Measurements from ENCODE around the gene HPGDS. TPM values are rescaled to one million over a fixed set of nuclear protein-coding genes. Genes with fewer than 3 reads are reported as not detected.

HPGDS gene
- total and polyA plus RNA-seq, 4 donors, result 0.08 to 4.9 (median 0.18) TPM

GRCh38 chr4:94372991-94373390, 30.4 kb upstream of the HPGDS start:
- no peaks in the 10 kb centered on the region for H3K27me3 ChIP-seq (ENCODE audit: control insufficient read depth in 4 of 4, insufficient read depth in 4 of 4, low read length in 3 of 4)
- DNase-seq (ENCODE audit: low spot score), result no peak
- peaks cover 0 to 2% (median 0%) of the 10 kb centered on the region in 4 donors for H3K4me1 ChIP-seq (ENCODE audit: control insufficient read depth in 4 of 4, insufficient read depth in 4 of 4, low read length in 3 of 4)
- no peak overlapping the region for H3K4me3 ChIP-seq (ENCODE audit: low read depth in 1 of 3, low read length in 3 of 3)
- 92% methylated on average over 3 of the region's 3 CpGs for WGBS
- H3K9me3 ChIP-seq (ENCODE audit: control insufficient read depth in 4 of 4, low read length in 3 of 4), result no peaks in the 10 kb centered on the region
- TF ChIP-seq FOXA2 (IDR thresholded peaks at IDR 0.05) (no peak), YY1 (IDR thresholded peaks at IDR 0.05) (no peak), ATF3 (IDR thresholded peaks at IDR 0.05) (no peak), ZBTB33 (IDR thresholded peaks at IDR 0.05) (no peak), SP1 (IDR thresholded peaks at IDR 0.05) (no peak), FOXA1 (IDR thresholded peaks at IDR 0.05) (no peak), REST (IDR thresholded peaks at IDR 0.05) (no peak), NR2F2 (IDR thresholded peaks at IDR 0.05) (no peak), HNF4A (conservative IDR thresholded peaks at IDR 0.05) (no peak), EGR1 (IDR thresholded peaks at IDR 0.05; ENCODE audit: low read depth in 2 of 2) (no peak), HNF4G (IDR thresholded peaks at IDR 0.05) (no peak)
- no peaks in the 10 kb centered on the region for H3K36me3 ChIP-seq (ENCODE audit: control insufficient read depth in 4 of 4, insufficient read depth in 3 of 4, low read depth in 1 of 4, low read length in 3 of 4)
- H3K27ac ChIP-seq (ENCODE audit: low read depth in 1 of 2, low read length in 2 of 2), result no peak overlapping the region
- H3K9ac ChIP-seq (ENCODE audit: low read depth in 1 of 2, low read length in 2 of 2), result no peak overlapping the region

DNA sequence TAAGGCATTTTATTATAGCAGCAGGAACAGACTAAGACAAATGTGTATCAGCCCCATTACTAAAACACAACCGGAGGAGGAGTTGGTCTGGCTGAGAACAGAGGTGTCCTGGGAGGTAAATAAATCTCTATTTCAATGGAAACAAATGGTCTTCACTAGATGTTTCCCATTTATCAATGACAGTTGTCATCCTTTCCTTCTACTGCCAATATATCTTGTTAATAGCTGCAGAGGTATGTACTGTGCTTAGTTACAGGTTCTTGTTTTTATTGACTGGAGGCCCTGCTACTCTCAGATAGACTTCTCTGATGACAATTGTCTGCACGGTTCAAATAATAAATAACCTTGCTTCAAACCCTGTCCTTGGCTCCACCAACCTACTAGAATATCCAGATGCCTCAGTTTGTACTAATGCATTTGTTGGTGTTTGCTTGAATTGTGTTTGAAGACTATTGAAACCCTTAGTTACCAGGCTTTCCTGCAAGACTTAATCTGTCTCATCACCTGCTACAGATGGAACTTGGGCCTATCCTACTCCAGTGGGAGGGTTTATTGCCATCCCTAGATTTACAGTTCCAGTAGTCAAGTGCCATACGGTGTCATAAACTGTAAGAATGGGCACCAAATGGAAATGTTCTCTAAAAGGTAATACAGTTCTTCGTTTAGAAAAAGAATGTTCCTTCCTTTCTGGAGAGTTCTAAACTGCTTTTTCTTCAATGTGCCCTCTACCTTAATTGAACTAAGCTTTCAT, 29.8 kb upstream of the HPGDS start:
- H3K27me3 ChIP-seq (ENCODE audit: control insufficient read depth in 4 of 4, insufficient read depth in 4 of 4, low read length in 3 of 4), result no peaks in the 10 kb centered on the region
- WGBS, result 87% methylated on average over 4 of the region's 4 CpGs
- peaks cover 0 to 2% (median 0%) of the 10 kb centered on the region in 4 donors for H3K4me1 ChIP-seq (ENCODE audit: control insufficient read depth in 4 of 4, insufficient read depth in 4 of 4, low read length in 3 of 4)
- no peaks in the 10 kb centered on the region for H3K9me3 ChIP-seq (ENCODE audit: control insufficient read depth in 4 of 4, low read length in 3 of 4)
- no peak overlapping the region for H3K4me3 ChIP-seq (ENCODE audit: low read depth in 1 of 3, low read length in 3 of 3)
- H3K36me3 ChIP-seq (ENCODE audit: control insufficient read depth in 4 of 4, insufficient read depth in 3 of 4, low read depth in 1 of 4, low read length in 3 of 4), result no peaks in the 10 kb centered on the region
- H3K9ac ChIP-seq (ENCODE audit: low read depth in 1 of 2, low read length in 2 of 2), result no peak overlapping the region
- no peak overlapping the region for H3K27ac ChIP-seq (ENCODE audit: low read depth in 1 of 2, low read length in 2 of 2)
- DNase-seq (ENCODE audit: low spot score), result no peak
- TF ChIP-seq TAF1 (conservative IDR thresholded peaks at IDR 0.05), result no peak
- no peak for TF ChIP-seq FOXA1 (IDR thresholded peaks at IDR 0.05)
- TF ChIP-seq, protein P1, sequence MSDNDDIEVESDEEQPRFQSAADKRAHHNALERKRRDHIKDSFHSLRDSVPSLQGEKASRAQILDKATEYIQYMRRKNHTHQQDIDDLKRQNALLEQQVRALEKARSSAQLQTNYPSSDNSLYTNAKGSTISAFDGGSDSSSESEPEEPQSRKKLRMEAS (IDR thresholded peaks at IDR 0.05), result no peak
- TF ChIP-seq EGR1 (IDR thresholded peaks at IDR 0.05; ENCODE audit: low read depth in 2 of 2), result no peak
- no peak for TF ChIP-seq ZBTB33 (IDR thresholded peaks at IDR 0.05)
- no peak for TF ChIP-seq NR2F2 (IDR thresholded peaks at IDR 0.05)
- TF ChIP-seq SP1 (IDR thresholded peaks at IDR 0.05), result no peak
- TF ChIP-seq ATF3 (IDR thresholded peaks at IDR 0.05), result no peak

Data from liver (tissue), 9 donors.